Measurements from ENCODE around the gene HMGA1.

The HMGA1 gene

DNA sequence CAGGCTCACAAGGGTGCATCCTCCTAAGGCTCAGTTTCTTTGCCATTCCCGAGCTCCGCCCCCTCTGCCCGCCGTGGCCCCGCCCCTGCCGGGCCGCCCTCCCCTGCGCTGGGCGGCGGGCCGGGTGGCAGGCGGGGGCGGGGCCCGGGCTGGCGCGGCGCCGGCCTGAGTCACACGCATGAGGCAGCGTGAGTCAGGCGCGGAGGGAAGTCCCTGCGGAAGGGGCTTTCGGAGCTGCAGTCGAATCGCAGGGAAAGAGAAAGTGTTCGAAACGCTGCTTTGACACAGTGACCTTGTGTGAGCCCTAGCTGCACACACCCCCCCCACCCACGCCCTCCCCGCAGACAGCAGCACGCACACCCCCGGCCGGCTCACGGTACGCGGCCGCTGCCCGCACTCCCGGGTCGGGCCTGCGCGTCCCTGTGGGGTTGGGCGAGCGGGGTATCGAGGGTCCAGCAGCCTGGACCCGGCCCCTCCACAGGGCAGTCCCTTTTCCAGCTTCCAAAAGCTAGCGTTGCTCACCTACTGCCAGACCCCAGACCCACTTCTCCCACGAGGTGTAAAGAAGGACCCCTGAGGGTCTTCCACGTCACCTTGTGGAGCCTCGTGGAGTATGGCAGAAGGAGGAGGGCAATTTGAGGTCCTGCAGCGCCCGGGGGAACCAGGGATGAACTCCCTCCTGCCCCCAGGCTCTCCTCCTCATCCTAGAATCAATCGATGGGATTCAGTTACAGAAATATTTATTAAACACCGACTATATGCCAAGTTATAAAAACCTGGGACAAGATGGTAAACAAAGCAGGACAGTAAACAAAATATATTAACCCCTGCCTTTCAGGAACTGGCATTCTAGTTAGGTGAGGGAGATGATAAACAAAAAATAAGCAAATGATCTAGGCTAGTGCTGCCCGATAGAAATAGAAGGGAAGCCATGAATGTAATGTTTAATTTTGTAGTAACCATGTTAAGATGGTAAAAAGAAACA lies 12.4 kb upstream of the HMGA1 start:
- DNase-seq (ENCODE audit: low spot score): peak; percentile 97

DNA sequence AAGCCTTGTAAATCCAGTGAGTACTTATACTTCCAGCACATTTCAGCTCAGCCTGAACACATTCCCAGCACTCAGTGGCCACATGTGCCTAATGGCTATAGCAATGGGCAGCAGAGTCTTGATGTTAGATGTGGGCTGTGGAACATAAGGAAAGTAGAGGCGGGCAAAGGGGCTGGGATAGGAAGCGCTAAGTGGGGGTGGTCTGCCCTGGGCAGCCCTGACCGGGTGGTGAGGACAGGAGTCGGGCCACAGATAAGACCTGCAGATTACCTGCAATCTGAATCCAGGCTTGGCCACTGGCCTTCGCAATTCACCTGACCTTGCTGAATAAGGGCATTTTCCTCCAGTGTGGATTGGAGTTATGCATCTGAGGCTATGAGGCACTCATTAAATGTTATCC lies 11.1 kb upstream of the HMGA1 start:
- no peak for DNase-seq (ENCODE audit: low spot score)

DNA sequence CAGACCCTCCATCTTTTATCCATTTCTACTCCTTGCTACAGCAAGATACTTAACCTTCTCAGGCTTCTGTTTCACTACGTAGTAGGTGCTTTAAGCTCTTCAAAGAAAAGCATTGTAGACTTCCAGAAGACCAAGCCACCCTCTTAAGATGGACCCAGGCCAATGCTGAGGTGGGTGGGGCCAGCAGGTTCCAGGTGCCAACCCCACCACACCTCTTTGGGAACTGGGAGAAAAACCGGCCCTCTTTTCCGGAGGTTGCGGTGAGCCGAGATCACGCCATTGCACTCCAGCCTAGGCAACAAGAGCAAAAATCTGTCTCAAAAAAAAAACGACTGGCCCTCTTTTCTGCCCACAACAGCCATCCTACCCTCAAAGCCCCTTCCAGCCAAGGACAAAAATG lies 10.6 kb upstream of the HMGA1 start:
- DNase-seq (ENCODE audit: low spot score): no peak

DNA sequence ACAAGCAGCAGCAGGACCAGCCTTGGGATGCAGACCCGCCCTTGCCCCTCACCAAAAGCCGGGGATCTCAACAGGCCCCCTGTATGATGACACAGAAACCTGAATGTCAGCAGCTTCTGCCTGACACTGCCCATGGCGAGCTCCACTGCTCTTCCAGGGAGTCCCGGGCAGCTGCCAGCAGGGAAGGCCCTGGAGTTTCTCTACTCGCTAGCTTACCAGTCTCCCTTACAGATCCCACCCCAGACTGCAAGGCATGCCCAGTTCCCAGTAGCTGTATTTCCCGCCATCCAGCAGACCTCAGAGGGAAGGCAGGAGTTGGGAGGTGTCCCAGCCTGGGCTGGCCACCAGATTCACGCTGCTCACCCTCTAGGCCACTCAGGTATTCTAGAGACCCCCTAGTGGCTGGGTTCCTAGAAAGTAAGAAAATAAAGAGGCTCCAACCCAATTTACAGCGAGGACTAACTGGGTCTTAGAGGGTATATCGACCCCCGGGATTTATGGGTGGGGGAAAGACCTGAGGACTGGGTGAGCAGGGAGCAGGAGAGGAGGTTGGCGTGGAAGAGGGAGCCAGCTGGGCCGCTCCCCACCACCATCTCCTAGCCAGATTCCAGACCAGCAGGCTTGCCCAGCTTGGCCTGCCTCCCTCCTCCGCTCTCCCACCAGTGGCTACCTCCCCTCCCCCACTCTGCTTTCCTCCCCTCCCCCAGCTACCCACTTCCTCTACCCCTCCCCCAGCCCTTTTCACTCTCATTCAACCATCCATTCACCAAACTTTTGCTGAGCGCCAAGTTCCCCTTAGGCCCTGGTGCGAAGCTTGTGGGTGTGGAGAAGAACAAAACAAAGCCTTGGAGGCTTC lies 9.7 kb upstream of the HMGA1 start:
- no peak for DNase-seq (ENCODE audit: low spot score)

DNA sequence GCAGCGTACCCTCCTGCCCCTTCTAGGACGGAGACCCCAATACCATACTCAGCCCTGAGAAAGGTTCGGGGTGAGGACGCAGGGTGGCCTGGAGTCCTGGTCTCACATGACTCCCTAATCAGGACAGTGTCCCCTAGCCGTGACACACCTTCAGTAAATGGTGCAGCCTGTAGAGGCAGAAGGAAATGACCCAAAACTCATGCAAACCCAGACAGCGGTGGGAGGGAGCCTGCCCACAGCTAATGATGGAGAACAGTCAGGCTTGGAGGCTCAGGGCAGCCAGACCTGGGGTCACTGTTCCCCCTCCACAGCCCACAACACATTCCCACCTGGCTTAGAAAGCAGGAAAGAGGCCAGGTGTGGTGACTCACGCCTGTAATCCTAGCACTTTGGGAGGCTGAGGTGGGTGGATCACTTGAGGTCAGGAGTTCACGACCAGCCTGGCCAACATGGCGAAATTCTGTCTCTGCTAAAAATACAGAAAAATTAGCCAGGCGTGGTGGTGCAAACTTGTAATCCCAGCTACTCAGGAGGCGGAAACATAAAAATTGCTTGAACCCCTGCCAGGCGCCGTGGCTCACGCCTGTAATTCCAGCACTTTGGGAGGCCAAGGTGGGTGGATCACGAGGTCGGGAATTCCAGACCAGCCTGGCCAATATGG lies 8.8 kb upstream of the HMGA1 start:
- DNase-seq (ENCODE audit: low spot score): no peak

DNA sequence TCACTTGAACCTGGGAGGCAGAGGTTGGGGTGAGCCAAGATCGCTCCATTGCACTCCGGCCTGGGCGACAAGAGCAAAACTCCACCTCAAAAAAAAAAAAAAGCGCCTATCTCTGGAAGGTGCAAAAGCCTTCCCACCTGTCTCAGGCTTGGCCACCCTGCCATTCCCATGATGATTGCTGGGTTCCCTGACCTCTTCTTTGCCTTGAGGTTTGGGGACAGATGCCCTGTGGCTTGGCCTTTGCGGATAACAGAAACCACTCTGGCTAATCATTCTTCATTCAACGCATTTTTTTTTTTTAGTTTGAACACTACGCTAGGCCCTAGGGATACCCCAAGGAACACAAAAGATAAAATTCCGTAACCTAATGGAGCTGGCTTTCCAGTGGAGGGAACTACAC lies 6.8 kb upstream of the HMGA1 start:
- DNase-seq (ENCODE audit: low spot score): no peak

DNA sequence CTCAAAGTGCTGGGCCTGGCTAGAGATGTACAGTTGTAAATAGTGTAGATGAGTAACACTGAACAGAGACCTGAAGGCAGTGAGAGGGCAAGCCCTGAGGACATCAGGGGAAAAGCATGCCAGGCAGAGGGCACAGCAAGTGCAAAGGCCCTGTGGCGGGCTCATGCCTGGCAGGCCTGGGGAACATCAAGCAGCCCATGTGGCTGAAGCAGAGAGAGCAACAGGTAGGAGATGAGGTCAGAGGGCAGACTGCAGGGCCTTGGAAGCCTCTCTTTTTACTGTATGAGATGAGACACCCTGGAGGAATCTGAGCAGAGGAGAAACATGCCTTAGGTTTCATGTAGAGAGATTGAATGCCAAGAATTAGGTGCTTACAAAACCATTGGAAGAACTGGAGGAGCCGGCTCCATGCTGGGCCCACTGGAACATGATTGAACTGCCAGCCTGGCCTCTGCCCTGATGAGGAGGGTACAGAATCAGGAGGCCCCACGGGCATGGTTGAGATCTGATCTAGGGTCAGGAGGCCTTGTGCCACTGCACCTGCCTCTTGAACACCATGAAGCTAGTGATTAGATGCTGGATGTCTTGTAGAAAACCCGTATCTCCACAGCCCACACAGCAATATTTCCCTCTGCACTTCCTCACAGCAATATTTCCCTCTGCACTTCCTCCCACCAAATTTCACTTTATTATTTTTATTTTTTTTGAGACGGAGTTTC lies 5.9 kb upstream of the HMGA1 start:
- DNase-seq (ENCODE audit: low spot score): no peak

DNA sequence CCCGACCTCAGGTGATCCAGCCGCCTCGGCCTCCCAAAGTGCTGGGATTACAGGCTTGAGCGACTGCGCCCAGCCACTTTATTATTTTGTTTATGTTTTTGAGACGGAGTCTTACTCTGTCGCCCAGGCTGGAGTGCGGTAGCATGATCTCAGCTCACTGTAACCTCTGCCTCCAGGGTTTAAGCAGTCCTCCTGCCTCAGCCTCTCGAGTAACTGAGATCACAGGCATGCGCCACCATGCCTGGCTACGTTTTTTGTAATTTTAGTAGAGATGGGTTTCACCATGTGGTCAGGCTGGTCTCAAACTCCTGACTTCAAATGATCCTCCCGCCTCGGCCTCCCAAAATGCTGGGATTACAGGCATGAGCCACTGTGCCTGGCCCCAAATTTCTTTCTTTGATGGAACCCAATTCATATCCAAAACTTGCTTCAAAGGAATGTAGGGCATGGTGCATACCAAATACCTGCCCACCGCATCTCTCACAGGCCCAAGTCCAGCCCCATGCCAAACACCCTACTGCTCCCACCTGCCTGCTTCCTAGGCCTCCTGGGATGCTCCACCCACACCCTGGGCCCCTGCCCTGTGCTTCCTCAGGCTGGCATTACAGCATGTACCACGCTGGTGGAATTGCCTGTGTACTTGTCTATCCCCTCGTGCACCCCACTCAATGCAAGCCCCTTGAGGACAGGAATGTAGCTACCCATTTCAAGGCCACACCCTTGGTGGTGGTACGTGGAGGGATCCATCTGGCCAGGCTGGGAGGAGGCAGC lies 4.9 kb upstream of the HMGA1 start:
- no peak for DNase-seq (ENCODE audit: low spot score)

DNA sequence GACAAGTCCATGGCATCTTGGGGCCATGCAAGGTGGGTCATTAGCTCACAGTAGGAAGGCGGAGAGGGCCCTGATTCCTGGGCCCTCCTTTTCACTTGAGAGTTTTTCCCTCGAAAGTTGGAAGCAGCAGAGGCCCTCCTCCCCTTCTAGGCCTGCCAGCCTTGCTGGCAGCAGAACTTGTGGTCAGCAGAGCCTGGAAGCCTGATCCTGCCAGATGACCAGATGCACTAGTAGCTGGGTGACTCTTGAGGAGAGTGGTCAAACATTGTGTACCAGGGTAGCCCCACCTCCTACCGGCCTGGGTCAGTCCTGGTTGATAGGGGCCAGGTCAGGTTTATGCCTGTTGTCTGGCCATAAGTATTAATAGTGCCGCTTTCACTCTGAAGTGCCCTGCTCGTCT lies 3.8 kb upstream of the HMGA1 start:
- DNase-seq (ENCODE audit: low spot score): no peak

DNA sequence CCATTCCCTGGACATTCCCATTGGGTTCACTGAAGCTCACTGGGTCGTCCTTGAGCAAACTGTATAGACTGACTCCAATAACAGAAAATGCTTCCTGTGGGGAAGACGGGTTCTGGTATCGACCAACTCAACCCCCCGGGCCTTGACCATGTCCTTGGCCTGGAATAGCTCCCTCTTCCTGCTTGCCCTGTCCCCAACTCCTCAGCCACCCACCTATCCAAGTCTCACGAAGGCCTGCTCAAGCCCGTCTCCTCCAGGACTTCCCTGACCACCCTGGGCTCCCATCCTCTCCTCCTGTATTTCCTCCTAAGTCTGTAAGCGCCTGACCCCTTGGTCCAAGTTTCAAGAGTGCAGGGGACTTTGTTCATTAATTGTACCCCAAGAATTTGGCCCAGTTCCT lies 2.8 kb upstream of the HMGA1 start:
- DNase-seq (ENCODE audit: low spot score): no peak

DNA sequence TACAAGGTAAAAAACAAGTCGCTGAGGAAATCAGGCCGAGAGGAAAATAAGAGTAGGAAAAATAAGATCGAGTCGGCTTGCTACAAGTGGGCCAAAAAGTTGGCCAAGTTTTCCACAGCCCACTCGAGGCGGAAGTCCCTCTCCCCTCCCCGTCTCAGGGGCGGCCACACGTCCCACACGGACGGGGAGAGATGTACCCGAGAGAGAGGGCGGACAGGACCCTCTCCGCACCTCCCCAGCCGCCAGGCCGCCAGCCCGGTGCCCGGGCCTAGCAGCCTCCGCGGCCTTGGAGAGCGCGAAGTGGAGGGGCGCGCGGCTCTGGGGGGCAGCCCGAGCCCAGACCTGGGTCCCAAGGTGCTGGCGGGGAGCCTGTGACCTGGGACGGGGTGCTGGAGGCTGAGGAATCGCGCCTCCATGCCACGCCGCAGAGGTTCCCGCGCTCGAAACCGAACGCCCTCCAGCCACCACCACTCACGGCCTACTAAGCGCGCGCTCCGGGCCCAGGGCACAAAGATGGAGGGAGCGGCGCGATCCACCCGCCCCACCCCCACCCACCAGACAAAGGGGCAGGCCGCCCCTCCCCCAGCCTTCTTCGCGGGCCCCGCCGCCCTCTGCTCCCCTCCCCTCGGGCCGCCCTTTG lies 1.9 kb upstream of the HMGA1 start:
- peak; percentile 1 for DNase-seq (ENCODE audit: low spot score)

DNA sequence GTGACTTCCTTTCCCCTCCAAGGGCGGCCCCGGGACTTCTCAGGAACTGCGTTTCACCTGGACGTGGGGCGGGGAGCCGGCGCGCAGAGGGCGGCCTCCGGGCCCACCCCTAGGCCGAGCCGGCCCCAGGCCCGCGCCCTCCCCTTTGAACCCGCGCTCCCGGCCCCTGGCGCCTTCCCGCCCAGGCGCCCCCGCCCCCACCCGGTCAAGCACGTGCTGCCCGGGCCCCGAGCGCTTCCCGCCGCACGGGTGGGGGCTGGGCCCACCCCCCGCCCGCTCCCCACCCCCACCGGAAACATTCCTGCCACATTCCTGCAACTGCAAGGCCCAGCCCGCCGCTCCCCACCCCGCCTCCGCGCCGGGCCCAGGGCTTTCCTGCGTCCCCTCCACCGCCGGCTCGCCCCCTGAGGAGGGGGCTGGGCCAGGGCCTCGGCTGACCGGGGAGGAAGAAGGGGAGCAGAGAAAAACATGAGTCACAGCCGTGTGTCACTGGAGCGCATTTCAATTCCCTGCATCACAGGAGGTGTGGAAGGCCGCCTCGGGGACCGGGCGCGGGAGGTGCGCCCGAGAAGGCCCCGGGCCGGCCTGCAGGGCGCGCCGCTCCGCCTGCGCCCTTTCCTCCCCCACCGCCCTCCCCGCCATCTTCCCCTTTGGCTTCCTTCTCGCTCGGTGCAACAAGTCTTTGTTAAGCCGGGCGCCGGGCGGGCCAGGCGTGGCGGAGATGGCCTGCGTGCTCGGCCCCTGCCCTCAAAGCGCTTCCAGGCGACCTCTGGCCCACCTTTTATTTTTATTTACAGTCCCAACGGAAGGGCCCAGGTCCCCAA lies 1.2 kb upstream of the HMGA1 start:
- peak; percentile 75 for DNase-seq (ENCODE audit: low spot score)

DNA sequence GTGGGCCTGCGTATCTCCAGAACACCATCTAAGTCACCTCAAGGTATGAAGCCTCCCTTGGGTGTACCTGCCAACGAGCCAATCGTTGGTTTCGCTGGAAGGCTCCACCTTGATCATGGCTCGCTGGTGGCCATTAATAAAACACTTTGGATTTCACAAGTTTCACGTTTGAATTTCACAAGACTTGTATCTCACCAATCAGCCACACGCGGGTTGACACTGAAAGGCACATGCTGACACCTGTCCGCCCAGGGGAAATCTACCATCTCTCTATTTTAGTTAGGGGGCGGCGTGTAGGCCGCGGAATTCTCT lies 586 bp upstream of the HMGA1 start:
- peak; percentile 49 for DNase-seq (ENCODE audit: low spot score)

DNA sequence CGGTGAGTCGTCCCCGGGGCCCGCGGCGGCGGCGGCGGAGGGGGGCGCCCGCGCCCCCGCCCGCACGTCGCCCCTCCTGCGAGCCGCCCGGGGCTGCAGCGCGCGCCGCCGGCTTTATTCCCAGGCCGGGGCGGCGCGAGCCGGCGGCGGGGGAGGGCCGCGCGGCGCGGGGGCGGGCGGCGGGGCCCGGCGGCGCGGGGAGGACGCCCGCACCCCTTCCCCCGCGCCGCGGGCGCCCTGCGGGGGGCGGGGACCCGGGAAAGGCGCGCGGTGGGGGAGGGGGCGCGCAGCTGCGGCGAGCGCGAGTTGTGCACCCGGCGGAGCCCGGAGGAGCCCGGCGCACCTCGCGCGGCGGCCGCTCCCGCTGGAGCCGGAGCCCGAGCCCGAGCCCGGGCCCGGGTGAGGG lies 646 bp downstream of the HMGA1 start:
- peak; percentile 63 for DNase-seq (ENCODE audit: low spot score)

DNA sequence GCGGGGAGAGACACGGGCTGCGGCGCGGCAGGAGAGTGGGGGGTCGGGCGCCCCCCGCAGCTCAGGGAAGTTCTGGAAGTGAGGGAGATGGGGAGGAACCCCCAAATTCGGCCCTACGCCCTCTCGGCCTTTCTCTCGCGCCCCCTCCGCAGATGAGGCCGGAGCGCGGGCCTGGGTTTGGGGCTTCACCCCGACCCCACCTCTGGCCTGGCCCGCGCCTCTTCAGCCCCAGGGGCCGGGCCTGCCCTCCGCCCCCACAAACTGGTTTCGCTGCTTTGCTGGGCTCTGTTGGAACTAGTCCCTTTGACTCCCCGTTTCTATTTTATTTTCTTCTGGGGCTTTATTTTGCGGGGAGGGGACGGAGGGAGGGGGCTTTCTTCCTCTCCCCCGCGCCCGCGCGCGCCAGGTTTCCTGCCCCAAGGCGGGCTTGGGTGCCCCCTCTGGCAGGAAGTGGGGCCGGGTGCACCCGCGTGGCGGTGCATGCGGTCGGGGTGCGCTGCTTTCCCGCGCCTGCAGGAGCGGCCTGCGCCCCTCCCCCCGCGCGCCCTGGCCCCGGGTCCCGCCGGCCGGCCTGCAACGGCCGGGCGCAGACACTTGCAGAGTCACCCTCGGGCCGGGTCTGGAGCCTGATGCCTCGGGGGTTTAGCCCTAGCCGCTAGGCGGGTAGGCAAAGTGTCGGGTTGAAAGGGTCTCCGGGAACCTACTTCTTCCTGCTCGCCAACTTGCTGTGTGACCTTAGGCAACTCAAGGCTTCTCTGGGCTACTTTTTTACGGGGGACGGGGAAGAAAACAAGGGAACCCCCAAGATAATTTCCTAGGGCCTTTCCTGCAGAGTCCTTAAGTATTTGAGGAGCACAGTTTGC lies 1.3 kb downstream of the HMGA1 start:
- peak; percentile 70 for DNase-seq (ENCODE audit: low spot score)

DNA sequence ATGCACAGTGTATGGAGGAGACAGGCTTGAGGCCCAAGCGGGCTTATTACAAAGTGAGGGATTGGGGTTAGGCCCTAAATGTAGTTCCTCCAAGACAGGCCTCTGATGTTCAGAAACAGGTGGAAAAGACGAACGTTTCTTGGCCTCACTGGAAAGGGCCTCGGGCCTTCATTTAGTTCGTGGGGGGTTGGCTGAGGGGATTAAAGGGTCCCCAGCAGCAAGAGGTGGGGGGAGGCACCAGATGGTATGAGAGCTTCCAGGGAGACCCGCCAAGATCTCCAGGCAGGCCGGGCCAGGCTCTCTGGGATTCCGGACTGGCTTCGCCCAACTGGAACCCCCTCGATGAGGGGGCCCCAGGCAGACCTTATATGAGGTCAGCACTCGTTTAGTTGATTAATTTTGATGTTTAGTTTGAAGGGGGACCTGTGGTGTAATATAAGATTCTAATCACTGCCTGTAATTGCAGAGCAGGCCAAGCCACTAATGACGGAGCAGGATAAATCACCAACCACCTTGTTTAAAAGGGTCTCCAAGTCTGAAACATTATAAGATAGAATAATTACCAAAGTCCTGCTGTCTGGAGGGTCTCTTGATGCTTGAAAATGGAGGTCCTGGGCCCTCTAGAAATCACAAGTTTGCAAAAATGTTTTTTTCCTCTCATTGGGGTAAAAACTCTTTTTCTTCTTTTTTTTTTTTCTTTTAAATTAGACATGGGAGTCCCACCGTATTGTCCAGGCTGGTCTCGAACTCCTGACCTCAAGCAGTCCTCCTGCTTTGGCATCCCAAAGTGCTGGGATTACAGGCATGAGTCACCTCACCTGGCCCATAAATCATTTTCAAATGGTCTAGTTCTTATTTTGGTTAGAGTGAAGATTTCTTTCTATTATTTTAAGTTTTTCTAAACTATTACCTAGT lies 2.2 kb downstream of the HMGA1 start:
- peak; percentile 10 for DNase-seq (ENCODE audit: low spot score)

DNA sequence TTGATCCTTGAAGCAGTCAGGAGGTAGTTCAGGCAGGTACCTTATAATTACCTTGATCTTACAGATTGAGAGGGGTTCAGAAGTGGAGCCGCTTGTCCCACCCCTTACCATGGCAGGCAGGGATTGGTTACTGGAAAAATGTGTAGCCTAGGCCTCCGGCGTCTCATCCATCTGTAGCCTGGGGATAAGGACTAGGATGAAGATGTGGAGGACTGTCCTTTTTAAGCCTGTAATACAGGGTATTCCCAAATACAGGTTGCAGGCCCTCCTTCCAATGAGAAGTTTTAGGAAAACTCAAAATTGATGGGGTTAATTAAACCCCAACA lies 2.8 kb downstream of the HMGA1 start:
- no peak for DNase-seq (ENCODE audit: low spot score)

DNA sequence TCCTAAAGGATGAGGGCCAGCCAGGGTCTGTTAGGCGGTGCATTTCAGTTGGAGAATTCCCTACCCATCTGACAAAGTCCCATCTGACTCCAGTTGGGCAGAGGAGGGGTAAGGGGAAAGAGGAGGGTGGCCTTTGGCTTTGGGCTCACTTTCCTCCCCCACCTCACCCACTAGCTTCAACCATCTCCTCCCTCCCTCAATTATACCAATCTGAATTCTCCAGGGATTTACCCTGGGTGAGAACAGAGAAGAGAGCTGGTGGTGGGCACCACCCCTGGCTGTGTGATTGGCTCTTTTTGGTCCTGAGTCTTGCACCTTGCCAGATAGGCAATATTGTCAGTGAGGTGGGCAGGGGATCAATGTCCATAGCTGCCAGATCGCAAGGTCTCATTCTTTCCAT lies 3.2 kb downstream of the HMGA1 start:
- DNase-seq (ENCODE audit: low spot score): no peak
